PC-9 (cell line): ENCODE results near the gene POU2AF1.

Experiments used
- CTCF ChIP-seq: fragments of 200-600 bp; sonication (generic); conservative IDR thresholded peaks from 2 replicates; pipeline ENCODE4 v1.6.1; 2017; ENCODE audit warnings: mixed run types, antibody characterized with exemption, mild to moderate bottlenecking, moderate library complexity
- EZH2 ChIP-seq: fragments of 200-600 bp; sonication (generic); IDR thresholded peaks from 2 replicates; pipeline ENCODE4 v1.8.0; 2017; ENCODE audit warnings: antibody characterized with exemption, low read depth

- TF ChIP-seq CTCF (no peak), EZH2 (no peak)
These were observed 14.5 kb upstream of the POU2AF1 start for GRCh38 chr11:111393585-111393984.
